PC-3 (cell line): ENCODE data around the gene IL1B.

Source experiments
- CTCF ChIP-seq: fragments of 300-600 bp; sonication (generic); conservative IDR thresholded peaks from 2 replicates; pipeline ENCODE4 v1.5.1; 2017; ENCODE audit warnings: antibody characterized with exemption, low read depth, mild to moderate bottlenecking, low read length
- EZH2 ChIP-seq: fragments of 300-600 bp; sonication (generic); IDR thresholded peaks from one replicate; pipeline ENCODE4 v1.6.1; 2017; ENCODE audit warnings: antibody characterized with exemption, mild to moderate bottlenecking, low read length; ENCODE audit not compliant: unreplicated experiment

GRCh38 chr2:112829101-112829960, 7.2 kb downstream of the IL1B start:
- TF ChIP-seq CTCF, result no peak
- TF ChIP-seq EZH2, result no peak
